HCT116 (cell line): ENCODE measurements around the gene DOLPP1. TPM values are rescaled to one million over a fixed set of nuclear protein-coding genes. Genes with fewer than 3 reads are reported as not detected.

Experiments used
- ATAC-seq: fragments of 200-7000 bp; cut with Tn5 transposase; 2 replicates; pipeline ENCODE4 v1.9.1; 2020; ENCODE audit warnings: mild to moderate bottlenecking, moderate library complexity
- BruUV-seq: library from RNA; stranded (reverse); fragments of 400-500 nt; replicated peaks from 2 replicates; lab custom pipeline; 2021; lab: Mats Ljungman, UMichigan
- CTCF ChIA-PET: fragments of 300-600 bp; sonication (Branson Sonifier 250); formaldehyde crosslinking; loops from one replicate; lab custom pipeline; 2021; ENCODE audit warnings: antibody characterized with exemption; lab: Charles Lee
- POLR2A ChIA-PET: fragments of 300-600, 350-600 bp; sonication (Branson Sonifier 250); formaldehyde crosslinking; loops from one replicate; lab custom pipeline; 2021; ENCODE audit warnings: antibody characterized with exemption; lab: Charles Lee
- RAD21 ChIA-PET, 2 experiments: fragments of 300-600 bp; sonication (Branson Sonifier 250); formaldehyde crosslinking; loops; one replicate each; lab custom pipeline; 2023; ENCODE audit warnings: low total read pairs in 2 of 2; ENCODE audit not compliant: uncharacterized antibody in 2 of 2, unreplicated experiment in 2 of 2, low non-redundant PET in 1 of 2; lab: Charles Lee
- DNase-seq: peaks from one replicate; pipeline ENCODE4 v3.0.0-alpha.2; 2010; ENCODE audit warnings: low read depth, low spot score
- H2AFZ ChIP-seq: fragments of 200-600 bp; shearing (Covaris generic), sonication (generic); 2 replicates; pipeline ENCODE4 v1.6.1; 2017; ENCODE audit warnings: low read depth, mixed run types, mixed read lengths, antibody characterized with exemption, low read length; ENCODE audit not compliant: poor library complexity, severe bottlenecking
- H3K27ac ChIP-seq: 2 replicates; pipeline ENCODE4 v1.5.1; 2012; ENCODE audit warnings: low read depth, low read length
- H3K27me3 ChIP-seq: fragments of 200-600 bp; sonication (generic); 2 replicates; pipeline ENCODE4 v1.6.1; 2016; ENCODE audit warnings: mixed run types, low read length, mixed read lengths; ENCODE audit not compliant: insufficient read depth
- H3K36me3 ChIP-seq, 2 experiments: fragments of 200-500 bp in 1 of 2; fragments of 200-600 bp in 1 of 2; sonication (Bioruptor generic) in 1 of 2; sonication (generic) in 1 of 2; 2 replicates each; pipeline versions ENCODE4 v1.5.1 to v1.6.1; 2014 to 2016; ENCODE audit warnings: low read length in 2 of 2, inconsistent platforms in 1 of 2, mixed read lengths in 1 of 2, mixed run types in 1 of 2; ENCODE audit not compliant: insufficient read depth in 2 of 2, control insufficient read depth in 1 of 2
- H3K4me1 ChIP-seq, 2 experiments: fragments of 200-600 bp in 1 of 2; sonication (generic) in 1 of 2; 2 replicates each; pipeline versions ENCODE4 v1.5.1 to v1.6.1; 2012 to 2017; ENCODE audit warnings: low read length in 2 of 2, inconsistent platforms in 1 of 2, mild to moderate bottlenecking in 1 of 2, mixed read lengths in 1 of 2, mixed run types in 1 of 2, moderate library complexity in 1 of 2; ENCODE audit not compliant: insufficient read depth in 2 of 2, control insufficient read depth in 1 of 2
- H3K4me2 ChIP-seq: fragments of 200-600 bp; sonication (generic); 2 replicates; pipeline ENCODE4 v1.6.1; 2017; ENCODE audit warnings: mixed run types, low read length, mixed read lengths
- H3K4me3 ChIP-seq, 2 experiments: fragments of 200-600 bp in 1 of 2; sonication (generic) in 1 of 2; replicated peaks in 1 of 2; 2 replicates each; pipeline ENCODE4 v1.5.1; 2011 to 2016; ENCODE audit warnings: low read length in 2 of 2, control low read depth in 1 of 2, low read depth in 1 of 2, mild to moderate bottlenecking in 1 of 2, mixed read lengths in 1 of 2, mixed run types in 1 of 2
- H3K79me2 ChIP-seq: fragments of 200-600 bp; sonication (generic); 2 replicates; pipeline ENCODE4 v1.6.1; 2017; ENCODE audit warnings: mild to moderate bottlenecking, mixed run types, low read length, moderate library complexity, mixed read lengths; ENCODE audit not compliant: insufficient read depth
- H3K9ac ChIP-seq: fragments of 200-600 bp; sonication (generic); 2 replicates; pipeline ENCODE4 v1.6.1; 2016; ENCODE audit warnings: low read length, mixed read lengths
- H3K9me2 ChIP-seq: fragments of 200-600 bp; sonication (generic), shearing (Covaris generic); 2 replicates; pipeline ENCODE4 v1.6.1; 2017; ENCODE audit warnings: mixed run types, mild to moderate bottlenecking, moderate library complexity; ENCODE audit not compliant: insufficient read depth
- H3K9me3 ChIP-seq, 2 experiments: fragments of 200-500 bp in 1 of 2; fragments of 200-600 bp in 1 of 2; sonication (Bioruptor generic) in 1 of 2; sonication (generic) in 1 of 2; 2 replicates each; pipeline ENCODE4 v1.6.1; 2014 to 2017; ENCODE audit warnings: low read length in 2 of 2, mixed read lengths in 2 of 2, inconsistent platforms in 1 of 2, low read depth in 1 of 2, mild to moderate bottlenecking in 1 of 2, mixed run types in 1 of 2, moderate library complexity in 1 of 2; ENCODE audit not compliant: control insufficient read depth in 1 of 2, insufficient read depth in 1 of 2
- H4K20me1 ChIP-seq: fragments of 200-600 bp; sonication (generic), shearing (Covaris generic); 2 replicates; pipeline ENCODE4 v1.6.1; 2017; ENCODE audit warnings: mixed run types, mild to moderate bottlenecking, moderate library complexity; ENCODE audit not compliant: insufficient read depth
- CBX3 ChIP-seq: IDR thresholded peaks from 2 replicates; pipeline ENCODE4 v1.6.1; 2012; ENCODE audit warnings: low read depth
- CEBPB ChIP-seq: IDR thresholded peaks from 2 replicates; pipeline ENCODE4 v1.6.1; 2012; ENCODE audit warnings: low read depth
- EGR1 ChIP-seq: IDR thresholded peaks from 2 replicates; pipeline ENCODE4 v1.6.1; 2012; ENCODE audit warnings: low read depth
- ELF1 ChIP-seq: IDR thresholded peaks from 2 replicates; pipeline ENCODE4 v1.6.1; 2012; ENCODE audit warnings: low read depth, borderline replicate concordance
- POLR2A ChIP-seq: IDR thresholded peaks from 2 replicates; pipeline ENCODE4 v1.7.0; 2011; ENCODE audit warnings: borderline replicate concordance; ENCODE audit not compliant: insufficient read depth, insufficient read length; ENCODE audit errors: extremely low read depth
- RAD21 ChIP-seq: IDR thresholded peaks from 2 replicates; pipeline ENCODE4 v1.6.1; 2012; ENCODE audit warnings: low read depth, mild to moderate bottlenecking
- SIN3A ChIP-seq: IDR thresholded peaks from 2 replicates; pipeline ENCODE4 v1.6.1; 2012; ENCODE audit warnings: low read depth
- SP1 ChIP-seq: IDR thresholded peaks from 2 replicates; pipeline ENCODE4 v1.6.1; 2012; ENCODE audit warnings: low read depth
- TCF7L2 ChIP-seq: IDR thresholded peaks from 2 replicates; pipeline ENCODE4 v1.7.0; 2011; ENCODE audit warnings: borderline replicate concordance, inconsistent platforms; ENCODE audit not compliant: insufficient read depth, insufficient read length; ENCODE audit errors: extremely low read depth
- YY1 ChIP-seq: IDR thresholded peaks from 2 replicates; pipeline ENCODE4 v1.6.1; 2011; ENCODE audit warnings: low read length, low read depth, moderate library complexity, mild to moderate bottlenecking; ENCODE audit not compliant: insufficient replicate concordance; ENCODE audit errors: extremely low read depth
- ZNF274 ChIP-seq: fragments of 200-500 bp; sonication (Bioruptor generic); IDR thresholded peaks from 2 replicates; pipeline ENCODE4 v1.6.1; 2014; ENCODE audit warnings: mild to moderate bottlenecking, low read depth, low read length, inconsistent platforms
- intact Hi-C: fragments of 100-400 bp; cut with micrococcal nuclease; formaldehyde crosslinking; loops from 2 replicates; pipeline ENCODE4 v1.10.0; 2022
- total RNA-seq: library from RNA; stranded (reverse); gene quantifications from one replicate; pipeline ENCODE4 v1.2.1, GENCODE V29; 2021; ENCODE audit not compliant: unreplicated experiment
- TF ChIP-seq, protein P1 (sequence below): IDR thresholded peaks from 2 replicates; pipeline ENCODE4 v1.6.1; 2012
- TF ChIP-seq, protein P2 (sequence below), 3 experiments: fragments of 200-600 bp in 1 of 3; sonication (generic) in 1 of 3; IDR thresholded peaks in 2 of 3; conservative IDR thresholded peaks in 1 of 3; 2 replicates each; pipeline ENCODE4 v1.5.1; 2012 to 2017; ENCODE audit warnings: low read depth in 2 of 3, low read length in 2 of 3, antibody characterized with exemption in 1 of 3, borderline replicate concordance in 1 of 3, control low read depth in 1 of 3, mild to moderate bottlenecking in 1 of 3, mixed read lengths in 1 of 3, mixed run types in 1 of 3, moderate library complexity in 1 of 3; ENCODE audit not compliant: insufficient read depth in 1 of 3
- TF ChIP-seq, protein P3 (sequence below): IDR thresholded peaks from 2 replicates; pipeline ENCODE4 v1.6.1; 2012; ENCODE audit warnings: low read depth
- TF ChIP-seq, protein P4 (sequence below): IDR thresholded peaks from 2 replicates; pipeline ENCODE4 v1.6.1; 2012

DOLPP1 gene
- total RNA-seq, 1 experiment from 2014 or later, result 17.4 TPM

DNA sequence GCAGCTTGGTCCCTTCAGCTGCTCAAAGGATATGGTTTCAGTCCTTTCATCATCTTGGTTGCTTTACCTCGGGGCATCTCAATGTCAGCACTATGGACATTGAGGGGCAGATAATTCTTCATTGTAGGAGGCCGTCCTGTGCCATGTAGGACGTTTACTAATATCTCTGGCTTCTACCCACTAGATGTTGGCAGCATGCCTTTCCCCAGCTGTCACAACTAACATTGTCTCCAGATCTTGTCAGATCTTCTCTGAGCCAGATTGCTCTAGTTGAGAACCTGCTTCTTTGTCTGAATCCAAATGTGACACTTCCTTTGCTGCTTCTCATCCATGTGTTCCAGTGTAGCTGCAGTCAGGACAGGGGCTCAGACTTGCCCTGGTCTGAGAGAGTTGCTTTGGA is 40.6 kb downstream of the DOLPP1 start:
- no peaks in the 10 kb centered on the region for H3K9me3 ChIP-seq
- H3K9ac ChIP-seq, result no peak overlapping the region
- intact Hi-C loops, result no loop called here
- H3K4me3 ChIP-seq, result no peak overlapping the region
- H3K36me3 ChIP-seq, result peaks cover 8 to 23% of the 10 kb centered on the region in 2 experiments; a peak in 2 of 4 replicates
- H3K27ac ChIP-seq, result no peak overlapping the region
- H3K9me2 ChIP-seq, result no peaks in the 10 kb centered on the region
- peaks cover 58% of the 10 kb centered on the region for H3K79me2 ChIP-seq
- BruUV-seq, result no TSS peak
- TF ChIP-seq, protein P1, sequence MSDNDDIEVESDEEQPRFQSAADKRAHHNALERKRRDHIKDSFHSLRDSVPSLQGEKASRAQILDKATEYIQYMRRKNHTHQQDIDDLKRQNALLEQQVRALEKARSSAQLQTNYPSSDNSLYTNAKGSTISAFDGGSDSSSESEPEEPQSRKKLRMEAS, result no peak
- TF ChIP-seq CBX3 (no peak), RAD21 (no peak)
- ChIA-PET RAD21 (no interaction called here), CTCF (no interaction called here), POLR2A (no interaction called here)
- H3K4me1 ChIP-seq, result peaks cover 7 to 24% of the 10 kb centered on the region in 2 experiments
- no peaks in the 10 kb centered on the region for H3K27me3 ChIP-seq
- H2AFZ ChIP-seq, result no peak overlapping the region
- no peak for ATAC-seq
- H4K20me1 ChIP-seq, result no peaks in the 10 kb centered on the region
- no peak for DNase-seq
- no peak overlapping the region for H3K4me2 ChIP-seq

DNA sequence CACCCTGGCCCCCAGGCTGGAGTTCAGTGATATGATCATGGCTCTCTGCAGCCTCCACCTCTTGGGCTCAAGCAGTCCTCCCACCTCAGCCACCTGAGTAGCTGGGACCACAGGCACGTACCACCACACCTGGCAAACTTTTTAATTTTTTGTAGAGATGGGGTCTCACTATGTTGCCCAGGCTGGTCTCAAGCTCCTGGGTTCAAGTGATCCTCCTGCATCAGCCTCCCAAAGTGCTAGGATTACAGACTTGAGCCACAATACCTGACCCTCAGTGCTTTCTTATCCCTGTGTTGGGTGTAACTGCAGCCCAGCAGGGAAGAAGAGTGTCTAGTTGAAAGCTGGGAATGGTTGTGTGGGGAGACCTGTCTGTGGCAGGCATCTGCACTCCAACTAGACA is 41.2 kb downstream of the DOLPP1 start:
- ATAC-seq (no peak), DNase-seq (no peak)
- Histone ChIP-seq H3K4me3 (no peak overlapping the region), H3K4me2 (no peak overlapping the region), H3K27ac (no peak overlapping the region), H3K27me3 (no peaks in the 10 kb centered on the region), H2AFZ (no peak overlapping the region), H4K20me1 (no peaks in the 10 kb centered on the region), H3K79me2 (peaks cover 51% of the 10 kb centered on the region), H3K9ac (no peak overlapping the region), H3K9me2 (no peaks in the 10 kb centered on the region), H3K4me1 (peaks cover 7 to 24% of the 10 kb centered on the region in 2 experiments), H3K9me3 (no peaks in the 10 kb centered on the region), H3K36me3 (peaks cover 8 to 24% of the 10 kb centered on the region in 2 experiments; a peak in 2 of 4 replicates)
- RAD21 ChIA-PET, result no interaction called here
- no TSS peak for BruUV-seq
- POLR2A ChIA-PET, result no interaction called here
- intact Hi-C loops, result no loop called here
- CTCF ChIA-PET, result no interaction called here
- no peak for TF ChIP-seq SIN3A
- TF ChIP-seq, protein P2, sequence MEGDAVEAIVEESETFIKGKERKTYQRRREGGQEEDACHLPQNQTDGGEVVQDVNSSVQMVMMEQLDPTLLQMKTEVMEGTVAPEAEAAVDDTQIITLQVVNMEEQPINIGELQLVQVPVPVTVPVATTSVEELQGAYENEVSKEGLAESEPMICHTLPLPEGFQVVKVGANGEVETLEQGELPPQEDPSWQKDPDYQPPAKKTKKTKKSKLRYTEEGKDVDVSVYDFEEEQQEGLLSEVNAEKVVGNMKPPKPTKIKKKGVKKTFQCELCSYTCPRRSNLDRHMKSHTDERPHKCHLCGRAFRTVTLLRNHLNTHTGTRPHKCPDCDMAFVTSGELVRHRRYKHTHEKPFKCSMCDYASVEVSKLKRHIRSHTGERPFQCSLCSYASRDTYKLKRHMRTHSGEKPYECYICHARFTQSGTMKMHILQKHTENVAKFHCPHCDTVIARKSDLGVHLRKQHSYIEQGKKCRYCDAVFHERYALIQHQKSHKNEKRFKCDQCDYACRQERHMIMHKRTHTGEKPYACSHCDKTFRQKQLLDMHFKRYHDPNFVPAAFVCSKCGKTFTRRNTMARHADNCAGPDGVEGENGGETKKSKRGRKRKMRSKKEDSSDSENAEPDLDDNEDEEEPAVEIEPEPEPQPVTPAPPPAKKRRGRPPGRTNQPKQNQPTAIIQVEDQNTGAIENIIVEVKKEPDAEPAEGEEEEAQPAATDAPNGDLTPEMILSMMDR (IDR thresholded peaks at IDR 0.05 in 2 of 3, conservative IDR thresholded peaks at IDR 0.05 in 1 of 3; ENCODE audit: borderline replicate concordance in 1 of 3, insufficient read depth in 1 of 3, low read depth in 2 of 3, low read length in 2 of 3), result no peak
- TF ChIP-seq RAD21, result no peak
- TF ChIP-seq, protein P3, sequence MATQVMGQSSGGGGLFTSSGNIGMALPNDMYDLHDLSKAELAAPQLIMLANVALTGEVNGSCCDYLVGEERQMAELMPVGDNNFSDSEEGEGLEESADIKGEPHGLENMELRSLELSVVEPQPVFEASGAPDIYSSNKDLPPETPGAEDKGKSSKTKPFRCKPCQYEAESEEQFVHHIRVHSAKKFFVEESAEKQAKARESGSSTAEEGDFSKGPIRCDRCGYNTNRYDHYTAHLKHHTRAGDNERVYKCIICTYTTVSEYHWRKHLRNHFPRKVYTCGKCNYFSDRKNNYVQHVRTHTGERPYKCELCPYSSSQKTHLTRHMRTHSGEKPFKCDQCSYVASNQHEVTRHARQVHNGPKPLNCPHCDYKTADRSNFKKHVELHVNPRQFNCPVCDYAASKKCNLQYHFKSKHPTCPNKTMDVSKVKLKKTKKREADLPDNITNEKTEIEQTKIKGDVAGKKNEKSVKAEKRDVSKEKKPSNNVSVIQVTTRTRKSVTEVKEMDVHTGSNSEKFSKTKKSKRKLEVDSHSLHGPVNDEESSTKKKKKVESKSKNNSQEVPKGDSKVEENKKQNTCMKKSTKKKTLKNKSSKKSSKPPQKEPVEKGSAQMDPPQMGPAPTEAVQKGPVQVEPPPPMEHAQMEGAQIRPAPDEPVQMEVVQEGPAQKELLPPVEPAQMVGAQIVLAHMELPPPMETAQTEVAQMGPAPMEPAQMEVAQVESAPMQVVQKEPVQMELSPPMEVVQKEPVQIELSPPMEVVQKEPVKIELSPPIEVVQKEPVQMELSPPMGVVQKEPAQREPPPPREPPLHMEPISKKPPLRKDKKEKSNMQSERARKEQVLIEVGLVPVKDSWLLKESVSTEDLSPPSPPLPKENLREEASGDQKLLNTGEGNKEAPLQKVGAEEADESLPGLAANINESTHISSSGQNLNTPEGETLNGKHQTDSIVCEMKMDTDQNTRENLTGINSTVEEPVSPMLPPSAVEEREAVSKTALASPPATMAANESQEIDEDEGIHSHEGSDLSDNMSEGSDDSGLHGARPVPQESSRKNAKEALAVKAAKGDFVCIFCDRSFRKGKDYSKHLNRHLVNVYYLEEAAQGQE, result no peak
- no peak for TF ChIP-seq ELF1
- no peak for TF ChIP-seq YY1
- TF ChIP-seq, protein P4, sequence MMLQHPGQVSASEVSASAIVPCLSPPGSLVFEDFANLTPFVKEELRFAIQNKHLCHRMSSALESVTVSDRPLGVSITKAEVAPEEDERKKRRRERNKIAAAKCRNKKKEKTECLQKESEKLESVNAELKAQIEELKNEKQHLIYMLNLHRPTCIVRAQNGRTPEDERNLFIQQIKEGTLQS, result no peak
- TF ChIP-seq ZNF274, result no peak
- TF ChIP-seq POLR2A, result no peak
- no peak for TF ChIP-seq TCF7L2
- no peak for TF ChIP-seq CBX3
- TF ChIP-seq EGR1, result no peak
- TF ChIP-seq SP1, result no peak
- TF ChIP-seq, protein P1, result no peak
- TF ChIP-seq CEBPB, result no peak
